Nephron (organoid): Measurements from ENCODE around the gene VDAC2.

Source experiments
- H3K27ac Mint-ChIP-seq, 3 experiments: 2 replicates each; pipeline ENCODE4 v1.8.0; 2020; ENCODE audit warnings: mixed read lengths in 3 of 3, mild to moderate bottlenecking in 2 of 3, moderate library complexity in 1 of 3
- H3K27me3 Mint-ChIP-seq: 2 replicates; pipeline ENCODE4 v1.8.0; 2021; ENCODE audit warnings: low read depth, mild to moderate bottlenecking, moderate library complexity, mixed read lengths
- H3K36me3 Mint-ChIP-seq: 2 replicates; pipeline ENCODE4 v1.8.0; 2020; ENCODE audit warnings: low read depth, mixed read lengths
- H3K4me1 Mint-ChIP-seq: 2 replicates; pipeline ENCODE4 v1.8.0; 2020; ENCODE audit warnings: mixed read lengths
- H3K4me3 Mint-ChIP-seq, 3 experiments: 2 replicates each; pipeline ENCODE4 v1.8.0; 2020; ENCODE audit warnings: mild to moderate bottlenecking in 3 of 3, mixed read lengths in 3 of 3, moderate library complexity in 2 of 3
- H3K9me3 Mint-ChIP-seq: 2 replicates; pipeline ENCODE4 v1.8.0; 2020; ENCODE audit warnings: mixed read lengths
- TF ChIP-seq, protein P1 (sequence below), 3 experiments: fragments of 200-600 bp; sonication (generic); IDR thresholded peaks; one replicate each; pipeline ENCODE4 v1.5.0; 2021; ENCODE audit warnings: antibody characterized with exemption in 3 of 3; ENCODE audit not compliant: unreplicated experiment in 3 of 3

The VDAC2 gene

DNA sequence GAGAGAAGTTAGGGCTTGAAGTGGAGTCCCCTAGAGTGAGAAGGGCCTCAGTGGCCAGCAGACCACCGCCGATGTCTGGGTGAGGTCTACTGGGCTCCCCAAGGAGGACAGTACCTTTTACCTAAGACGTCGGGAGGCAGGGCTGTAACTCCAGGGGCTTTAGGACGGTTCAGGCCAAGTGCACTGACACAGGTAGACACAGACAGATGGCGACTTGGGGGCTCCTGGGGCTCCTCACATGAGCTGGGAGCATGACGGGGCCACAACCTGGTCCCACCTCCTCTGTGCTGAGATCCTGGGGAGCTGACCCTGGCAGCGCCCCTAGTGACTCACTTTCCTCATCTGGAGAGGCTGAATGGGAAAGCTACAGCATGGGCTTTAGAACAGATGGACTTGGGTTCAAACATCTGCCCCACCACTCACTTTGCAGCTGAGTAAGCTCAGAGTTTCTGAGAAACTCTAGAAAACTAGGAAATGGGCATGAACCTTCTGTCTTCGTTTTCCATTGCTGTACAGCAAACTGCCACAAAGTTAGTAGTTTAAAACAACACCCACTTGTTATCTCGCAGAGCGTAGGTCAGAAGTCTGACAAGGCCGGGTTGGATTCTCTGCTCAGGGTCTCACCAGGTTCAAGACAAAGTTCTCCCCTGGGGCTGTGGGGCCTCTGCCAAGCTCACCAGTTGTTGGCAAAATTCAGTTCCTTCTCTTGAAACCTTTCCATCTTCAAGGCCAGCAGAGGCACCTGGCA is 29.9 kb downstream of the VDAC2 start:
- Mint-ChIP-seq H3K27ac (peak overlapping the region in 1 of 3 experiments; percentile 48), H3K4me1 (peaks cover 11% of the 10 kb centered on the region), H3K9me3 (no peaks in the 10 kb centered on the region), H3K27me3 (peaks cover 12% of the 10 kb centered on the region), H3K36me3 (no peaks in the 10 kb centered on the region), H3K4me3 (no peak overlapping the region)
- TF ChIP-seq, protein P1, sequence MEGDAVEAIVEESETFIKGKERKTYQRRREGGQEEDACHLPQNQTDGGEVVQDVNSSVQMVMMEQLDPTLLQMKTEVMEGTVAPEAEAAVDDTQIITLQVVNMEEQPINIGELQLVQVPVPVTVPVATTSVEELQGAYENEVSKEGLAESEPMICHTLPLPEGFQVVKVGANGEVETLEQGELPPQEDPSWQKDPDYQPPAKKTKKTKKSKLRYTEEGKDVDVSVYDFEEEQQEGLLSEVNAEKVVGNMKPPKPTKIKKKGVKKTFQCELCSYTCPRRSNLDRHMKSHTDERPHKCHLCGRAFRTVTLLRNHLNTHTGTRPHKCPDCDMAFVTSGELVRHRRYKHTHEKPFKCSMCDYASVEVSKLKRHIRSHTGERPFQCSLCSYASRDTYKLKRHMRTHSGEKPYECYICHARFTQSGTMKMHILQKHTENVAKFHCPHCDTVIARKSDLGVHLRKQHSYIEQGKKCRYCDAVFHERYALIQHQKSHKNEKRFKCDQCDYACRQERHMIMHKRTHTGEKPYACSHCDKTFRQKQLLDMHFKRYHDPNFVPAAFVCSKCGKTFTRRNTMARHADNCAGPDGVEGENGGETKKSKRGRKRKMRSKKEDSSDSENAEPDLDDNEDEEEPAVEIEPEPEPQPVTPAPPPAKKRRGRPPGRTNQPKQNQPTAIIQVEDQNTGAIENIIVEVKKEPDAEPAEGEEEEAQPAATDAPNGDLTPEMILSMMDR (IDR thresholded peaks at IDR 0.05; ENCODE audit: unreplicated experiment in 3 of 3): no peak

DNA sequence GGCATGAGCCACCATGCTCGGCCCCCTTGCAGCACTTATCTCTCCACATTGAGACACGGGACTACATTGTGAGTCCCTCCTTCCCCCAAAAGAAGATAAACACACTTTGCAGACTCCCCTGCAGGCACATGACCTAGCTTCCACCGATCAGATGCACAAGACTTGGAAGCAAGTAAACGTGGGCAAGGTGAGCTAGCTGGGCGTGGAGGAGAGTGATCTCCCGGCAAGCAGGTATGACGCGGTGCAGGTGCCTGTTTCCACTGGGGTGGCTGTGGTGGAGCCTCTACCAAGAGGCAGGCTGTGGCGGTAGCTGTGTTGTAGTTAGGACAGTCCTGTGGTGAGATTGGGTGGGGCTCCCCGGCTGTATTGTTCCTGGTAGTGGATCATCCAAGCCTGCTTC is 32.8 kb downstream of the VDAC2 start:
- no peak overlapping the region for H3K27ac Mint-ChIP-seq
- TF ChIP-seq, protein P1 (IDR thresholded peaks at IDR 0.05; ENCODE audit: unreplicated experiment in 3 of 3): no peak
- no peaks in the 10 kb centered on the region for H3K36me3 Mint-ChIP-seq
- peaks cover 12% of the 10 kb centered on the region for H3K27me3 Mint-ChIP-seq
- H3K4me3 Mint-ChIP-seq: no peak overlapping the region
- no peaks in the 10 kb centered on the region for H3K9me3 Mint-ChIP-seq
- H3K4me1 Mint-ChIP-seq: peaks cover 6% of the 10 kb centered on the region

DNA sequence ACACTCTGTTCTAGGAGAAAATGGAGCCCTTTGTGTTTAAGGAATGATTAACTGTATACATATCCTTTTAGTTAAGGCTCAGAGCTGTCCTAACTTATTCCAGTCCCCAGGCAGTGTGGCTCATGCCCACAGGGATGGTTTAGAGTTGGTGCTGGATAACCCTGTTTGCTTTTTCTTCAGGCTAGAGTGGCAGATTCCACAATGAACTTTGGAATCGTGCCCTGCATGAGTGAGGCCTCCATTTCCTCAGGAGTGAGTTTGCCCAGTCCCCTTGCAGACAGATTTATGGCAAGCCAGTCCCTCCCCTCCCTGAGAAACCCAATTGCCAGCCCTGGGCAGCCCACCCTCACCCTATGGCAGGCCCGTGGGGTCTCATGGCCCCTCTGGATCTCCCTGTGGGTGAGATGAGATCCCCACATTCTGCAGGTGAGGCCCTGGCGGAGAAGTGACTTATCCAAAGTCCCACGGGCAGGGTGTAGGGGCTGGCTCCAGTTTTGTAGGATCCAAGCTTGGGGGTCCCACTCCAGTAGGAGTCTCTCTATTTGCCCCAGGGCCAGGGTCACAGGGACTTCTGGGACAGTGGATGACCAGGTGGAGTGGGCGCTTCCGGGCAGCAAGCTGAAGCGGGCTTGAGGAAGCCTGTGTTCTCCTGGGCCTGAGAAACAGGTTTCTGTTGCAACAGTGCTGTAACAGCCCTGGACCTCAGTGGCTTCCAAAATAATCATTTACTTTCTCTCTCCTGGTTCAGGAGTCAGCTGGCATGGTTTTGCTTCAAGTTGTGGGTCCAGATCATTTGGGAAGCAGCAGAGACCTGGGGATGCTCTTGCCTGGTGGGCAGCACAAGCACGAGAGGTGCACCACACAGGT is 34.1 kb downstream of the VDAC2 start:
- H3K36me3 Mint-ChIP-seq: no peaks in the 10 kb centered on the region
- no peak overlapping the region for H3K27ac Mint-ChIP-seq
- peaks cover 12% of the 10 kb centered on the region for H3K27me3 Mint-ChIP-seq
- H3K9me3 Mint-ChIP-seq: no peaks in the 10 kb centered on the region
- H3K4me3 Mint-ChIP-seq: no peak overlapping the region
- TF ChIP-seq, protein P1 (IDR thresholded peaks at IDR 0.05; ENCODE audit: unreplicated experiment in 3 of 3): no peak
- no peaks in the 10 kb centered on the region for H3K4me1 Mint-ChIP-seq

DNA sequence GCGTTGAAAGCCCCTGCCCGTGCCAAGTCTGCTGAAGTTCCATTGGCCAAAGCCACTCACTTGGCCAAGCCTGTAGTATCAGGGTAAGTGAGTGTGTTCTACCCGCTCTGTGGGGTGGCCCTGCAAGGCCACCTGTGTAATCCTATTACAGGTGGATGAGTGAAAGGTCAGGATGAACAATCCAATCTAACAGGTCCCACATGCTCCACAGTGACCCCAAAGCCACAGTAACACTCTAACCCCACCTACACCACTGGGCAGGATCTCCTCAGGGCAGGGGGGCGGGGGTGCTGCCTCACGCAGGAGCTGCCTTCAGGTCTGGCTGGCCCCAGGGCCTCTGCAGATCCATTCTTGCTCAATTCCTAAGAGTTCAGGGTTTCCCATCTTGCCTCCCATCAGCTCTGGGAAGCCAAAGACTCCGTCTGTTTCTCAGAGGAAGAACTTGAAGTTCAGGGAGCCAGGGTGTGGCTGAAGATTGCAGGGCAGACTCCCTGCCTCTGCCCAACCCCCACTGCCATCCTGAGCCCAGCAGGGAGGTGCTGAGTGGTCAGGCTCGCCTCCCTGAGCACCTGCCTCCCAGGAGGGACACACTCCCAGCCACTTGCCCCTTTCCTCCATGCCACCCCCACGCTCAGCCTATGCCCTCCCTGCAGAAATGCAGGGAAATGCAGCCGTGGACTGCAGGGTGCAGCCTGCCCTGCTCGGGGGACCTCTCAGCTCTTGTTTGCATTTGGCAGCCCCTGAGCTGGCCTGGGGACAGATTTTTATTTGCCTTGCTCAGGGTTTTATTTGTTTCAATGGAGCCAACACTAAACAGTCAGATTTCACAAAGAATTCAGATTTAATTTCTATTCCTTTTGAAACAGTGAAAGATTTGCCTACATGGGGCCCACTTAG is 35.0 kb downstream of the VDAC2 start:
- Mint-ChIP-seq H3K27ac (no peak overlapping the region), H3K36me3 (no peaks in the 10 kb centered on the region)
- TF ChIP-seq, protein P1 (IDR thresholded peaks at IDR 0.05; ENCODE audit: unreplicated experiment in 3 of 3): no peak

DNA sequence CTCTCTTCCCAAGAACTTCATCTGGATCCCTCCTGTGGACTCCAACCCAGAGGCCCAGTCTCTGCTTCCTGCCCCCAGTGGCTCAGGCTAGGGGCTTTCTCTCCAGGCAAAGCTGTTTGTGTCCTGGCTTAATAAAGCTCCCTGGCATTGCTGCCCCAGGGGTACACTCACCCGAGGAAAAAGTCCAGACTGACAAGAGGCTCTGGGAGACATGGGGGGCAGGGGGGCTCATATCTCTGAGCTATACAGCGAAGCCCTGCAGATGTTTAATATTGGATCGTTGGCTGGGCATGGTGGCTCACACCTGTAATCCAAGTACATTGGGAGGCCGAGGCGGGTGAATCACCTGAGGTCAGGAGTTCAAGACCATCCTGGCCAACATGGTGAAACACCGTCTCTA is 35.9 kb downstream of the VDAC2 start:
- no peak overlapping the region for H3K4me3 Mint-ChIP-seq
- no peaks in the 10 kb centered on the region for H3K4me1 Mint-ChIP-seq
- H3K27me3 Mint-ChIP-seq: peaks cover 6% of the 10 kb centered on the region
- H3K36me3 Mint-ChIP-seq: no peaks in the 10 kb centered on the region
- H3K9me3 Mint-ChIP-seq: peaks cover 4% of the 10 kb centered on the region
- TF ChIP-seq, protein P1 (IDR thresholded peaks at IDR 0.05; ENCODE audit: unreplicated experiment in 3 of 3): no peak
- no peak overlapping the region for H3K27ac Mint-ChIP-seq

More for the DNA sequence above, 35.0 kb downstream of the VDAC2 start:
- peaks cover 6% of the 10 kb centered on the region for H3K27me3 Mint-ChIP-seq
- peaks cover 4% of the 10 kb centered on the region for H3K9me3 Mint-ChIP-seq
- H3K4me1 Mint-ChIP-seq: no peaks in the 10 kb centered on the region
- H3K4me3 Mint-ChIP-seq: no peak overlapping the region
